Progenitor cell of endocrine pancreas (in vitro differentiated cells): ENCODE data around the gene TNFRSF9. TPM values are rescaled to one million over a fixed set of nuclear protein-coding genes. Genes with fewer than 3 reads are reported as not detected.

Experiments used
- DNase-seq: peaks from one replicate; pipeline ENCODE4 v3.0.0; 2021; ENCODE audit warnings: low spot score; ENCODE audit not compliant: unreplicated experiment
- H3K27ac Mint-ChIP-seq: 2 replicates; pipeline ENCODE4 v1.8.0; 2021; ENCODE audit warnings: mild to moderate bottlenecking, moderate library complexity, mixed read lengths
- H3K27me3 Mint-ChIP-seq: 2 replicates; pipeline ENCODE4 v1.8.0; 2021; ENCODE audit warnings: mixed read lengths
- H3K36me3 Mint-ChIP-seq: 2 replicates; pipeline ENCODE4 v1.8.0; 2022; ENCODE audit warnings: mixed read lengths; ENCODE audit not compliant: insufficient read depth
- H3K4me1 Mint-ChIP-seq: 2 replicates; pipeline ENCODE4 v1.8.0; 2021; ENCODE audit warnings: low read depth, mixed read lengths
- H3K4me3 Mint-ChIP-seq: 2 replicates; pipeline ENCODE4 v1.8.0; 2021; ENCODE audit warnings: low read depth, mild to moderate bottlenecking, moderate library complexity, mixed read lengths
- H3K9me3 Mint-ChIP-seq: 2 replicates; pipeline ENCODE4 v1.8.0; 2021; ENCODE audit warnings: low read depth, mixed read lengths
- total RNA-seq: library from RNA; stranded (reverse); gene quantifications from 2 replicates; pipeline ENCODE4 v1.2.1, GENCODE V29; 2021
- TF ChIP-seq, protein P1 (sequence below): fragments of 200-600 bp; sonication (generic); IDR thresholded peaks from one replicate; pipeline ENCODE4 v1.5.0; 2021; ENCODE audit warnings: antibody characterized with exemption, mild to moderate bottlenecking; ENCODE audit not compliant: unreplicated experiment

The TNFRSF9 gene
- total RNA-seq, 1 donor from 2014 or later, result 0.60 TPM

DNA sequence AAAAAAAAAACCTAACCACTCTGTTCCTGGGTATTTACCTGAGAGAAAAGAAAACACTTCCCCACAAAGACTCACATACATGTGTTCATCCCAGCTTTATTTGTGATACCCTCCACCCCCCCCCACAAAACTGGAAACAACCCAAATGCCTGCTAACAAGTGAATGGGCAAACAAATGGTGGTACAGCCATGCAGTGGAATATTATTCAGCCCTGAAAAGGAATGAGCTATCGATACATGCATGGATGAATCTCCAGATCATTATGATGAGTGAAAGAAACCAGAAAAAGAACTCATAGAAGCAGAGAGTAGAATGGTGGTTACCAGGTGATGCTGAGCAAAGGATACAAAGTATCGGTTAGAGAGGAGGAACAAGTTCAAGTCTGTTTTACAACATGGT is 49.8 kb downstream of the TNFRSF9 start:
- Mint-ChIP-seq H3K27ac (no peak overlapping the region), H3K9me3 (no peaks in the 10 kb centered on the region), H3K27me3 (peaks cover 11% of the 10 kb centered on the region), H3K36me3 (no peaks in the 10 kb centered on the region), H3K4me3 (no peak overlapping the region), H3K4me1 (no peaks in the 10 kb centered on the region)
- no peak for DNase-seq
- TF ChIP-seq, protein P1, sequence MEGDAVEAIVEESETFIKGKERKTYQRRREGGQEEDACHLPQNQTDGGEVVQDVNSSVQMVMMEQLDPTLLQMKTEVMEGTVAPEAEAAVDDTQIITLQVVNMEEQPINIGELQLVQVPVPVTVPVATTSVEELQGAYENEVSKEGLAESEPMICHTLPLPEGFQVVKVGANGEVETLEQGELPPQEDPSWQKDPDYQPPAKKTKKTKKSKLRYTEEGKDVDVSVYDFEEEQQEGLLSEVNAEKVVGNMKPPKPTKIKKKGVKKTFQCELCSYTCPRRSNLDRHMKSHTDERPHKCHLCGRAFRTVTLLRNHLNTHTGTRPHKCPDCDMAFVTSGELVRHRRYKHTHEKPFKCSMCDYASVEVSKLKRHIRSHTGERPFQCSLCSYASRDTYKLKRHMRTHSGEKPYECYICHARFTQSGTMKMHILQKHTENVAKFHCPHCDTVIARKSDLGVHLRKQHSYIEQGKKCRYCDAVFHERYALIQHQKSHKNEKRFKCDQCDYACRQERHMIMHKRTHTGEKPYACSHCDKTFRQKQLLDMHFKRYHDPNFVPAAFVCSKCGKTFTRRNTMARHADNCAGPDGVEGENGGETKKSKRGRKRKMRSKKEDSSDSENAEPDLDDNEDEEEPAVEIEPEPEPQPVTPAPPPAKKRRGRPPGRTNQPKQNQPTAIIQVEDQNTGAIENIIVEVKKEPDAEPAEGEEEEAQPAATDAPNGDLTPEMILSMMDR, result no peak

DNA sequence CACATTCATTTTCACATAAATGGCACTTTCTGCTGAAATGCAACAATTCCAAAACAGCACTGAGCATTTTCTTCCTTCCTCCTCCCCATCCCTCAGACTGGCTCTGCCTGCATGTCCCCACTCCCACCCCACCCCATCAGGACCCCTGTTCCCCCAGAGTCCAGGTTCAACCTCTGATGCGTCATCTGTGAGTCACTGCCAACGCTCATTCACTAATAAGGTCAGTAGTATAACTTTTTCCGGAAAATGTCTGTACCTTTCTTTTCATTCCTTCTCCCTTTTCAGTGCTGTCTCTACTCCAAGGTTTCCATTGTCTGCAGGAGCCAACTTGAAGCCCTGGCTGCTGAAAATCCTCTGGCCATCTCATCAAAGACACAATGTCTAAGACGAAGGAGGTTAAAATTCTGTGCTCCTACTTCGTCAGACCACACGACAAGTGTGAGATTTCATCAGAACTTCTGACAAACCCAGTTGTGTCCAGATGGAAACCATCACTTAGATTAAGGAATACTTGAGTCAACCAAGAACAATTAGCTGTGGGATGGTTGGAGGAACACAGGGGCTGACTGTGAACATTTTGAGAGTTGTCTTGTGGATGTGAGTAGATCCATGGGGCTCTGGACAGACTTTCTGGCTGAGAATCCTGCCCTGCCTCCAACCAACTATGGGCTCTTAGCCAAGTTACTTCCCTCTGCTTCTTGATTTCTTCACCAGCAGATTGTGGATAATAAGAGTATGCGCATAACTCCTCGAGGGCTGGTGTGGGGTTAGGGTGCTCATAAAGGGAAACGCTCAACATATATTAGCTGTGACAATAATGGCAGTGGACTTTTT is 52.2 kb downstream of the TNFRSF9 start:
- no peaks in the 10 kb centered on the region for H3K36me3 Mint-ChIP-seq
- H3K27ac Mint-ChIP-seq, result no peak overlapping the region

DNA sequence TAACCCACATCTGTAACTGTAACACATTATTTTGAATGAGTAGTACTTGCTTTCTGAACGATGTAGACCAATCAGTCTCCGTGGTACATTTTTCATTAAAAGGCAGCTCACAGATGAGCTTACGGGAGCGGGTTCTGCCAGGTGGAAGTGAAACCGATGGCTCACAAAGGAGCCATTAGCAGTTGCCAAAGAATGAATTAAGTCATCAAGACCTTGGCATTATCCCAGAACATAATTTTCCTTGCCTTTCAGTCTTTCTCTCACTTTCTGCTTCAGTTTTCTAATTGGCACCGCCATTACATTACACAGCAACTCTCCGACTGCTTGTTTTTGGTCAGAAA is 54.3 kb downstream of the TNFRSF9 start:
- Mint-ChIP-seq H3K36me3 (no peaks in the 10 kb centered on the region), H3K4me3 (no peak overlapping the region), H3K27ac (no peak overlapping the region), H3K4me1 (no peaks in the 10 kb centered on the region), H3K27me3 (peaks cover 18% of the 10 kb centered on the region), H3K9me3 (no peaks in the 10 kb centered on the region)
- no peak for DNase-seq
- TF ChIP-seq, protein P1, result no peak

More for the DNA sequence above, 52.2 kb downstream of the TNFRSF9 start:
- Mint-ChIP-seq H3K4me3 (no peak overlapping the region), H3K27me3 (peaks cover 18% of the 10 kb centered on the region), H3K9me3 (no peaks in the 10 kb centered on the region), H3K4me1 (no peaks in the 10 kb centered on the region)
- TF ChIP-seq, protein P1, result no peak
- DNase-seq, result no peak

DNA sequence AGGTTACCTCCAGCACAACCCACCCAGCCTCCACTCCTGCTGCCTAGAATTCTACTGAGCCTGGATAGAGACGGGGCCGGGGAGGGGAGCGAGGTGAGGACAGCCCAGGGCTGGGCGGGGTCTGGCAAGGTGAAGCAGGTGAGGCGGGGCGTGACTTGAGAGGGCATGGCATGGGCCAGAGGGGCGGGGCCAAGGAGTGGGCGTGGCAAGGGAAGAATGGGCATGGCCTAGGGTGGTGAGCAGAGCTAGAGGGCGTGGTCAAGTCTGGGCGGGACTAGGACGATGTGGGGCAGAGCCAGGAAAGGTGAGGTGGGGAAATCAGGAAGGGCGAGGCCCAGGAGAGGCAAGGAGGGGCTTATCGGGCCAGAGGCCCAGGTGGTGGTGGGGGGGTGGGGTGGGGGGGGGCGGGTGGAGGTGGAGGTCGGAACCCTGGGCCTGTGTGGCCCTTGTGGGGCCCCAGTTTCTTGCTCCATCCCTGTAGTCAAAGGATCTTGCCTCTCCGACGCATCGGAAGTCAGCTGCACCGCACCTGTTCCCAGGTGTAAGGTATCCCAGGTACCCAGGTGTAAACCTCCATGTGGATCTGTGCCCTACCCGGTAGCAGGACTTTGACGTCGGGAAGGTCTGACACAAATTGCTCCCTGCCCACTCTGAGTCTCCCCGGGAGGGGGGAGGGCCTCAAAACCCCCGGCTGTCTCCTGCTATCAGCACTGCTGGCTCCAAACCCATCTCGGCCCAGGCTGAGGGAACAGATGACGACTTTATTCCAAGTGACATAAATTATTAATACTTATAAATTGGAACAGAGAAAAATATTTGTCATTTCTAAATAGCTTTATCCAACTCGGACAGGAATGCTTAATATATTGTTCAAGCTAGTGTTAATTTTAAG is 54.9 kb downstream of the TNFRSF9 start:
- Mint-ChIP-seq H3K36me3 (no peaks in the 10 kb centered on the region), H3K4me3 (no peak overlapping the region), H3K27me3 (peaks cover 18% of the 10 kb centered on the region), H3K9me3 (no peaks in the 10 kb centered on the region), H3K4me1 (no peaks in the 10 kb centered on the region), H3K27ac (peak overlapping the region; percentile 42)
- no peak for DNase-seq
- TF ChIP-seq, protein P1, result no peak

DNA sequence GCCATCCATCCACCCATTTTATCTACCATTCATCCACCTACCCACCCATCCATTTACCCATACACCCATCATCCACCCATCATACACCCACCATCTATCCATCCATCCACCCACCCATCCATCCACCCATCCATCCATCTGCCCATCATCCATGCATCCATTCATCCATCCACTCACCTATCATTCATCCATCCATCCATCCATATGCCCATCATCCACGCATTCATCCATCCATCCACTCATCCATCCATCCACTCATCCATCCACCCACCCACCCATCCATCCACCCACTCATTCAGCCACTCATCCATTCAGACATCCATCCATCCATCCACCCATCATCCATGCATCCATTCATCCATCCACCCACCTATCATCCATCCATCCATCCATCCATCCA is 55.9 kb downstream of the TNFRSF9 start:
- no peaks in the 10 kb centered on the region for H3K4me1 Mint-ChIP-seq
- no peaks in the 10 kb centered on the region for H3K36me3 Mint-ChIP-seq
- DNase-seq, result no peak
- peaks cover 18% of the 10 kb centered on the region for H3K27me3 Mint-ChIP-seq
- no peak overlapping the region for H3K4me3 Mint-ChIP-seq
- H3K9me3 Mint-ChIP-seq, result no peaks in the 10 kb centered on the region
- H3K27ac Mint-ChIP-seq, result no peak overlapping the region
- TF ChIP-seq, protein P1, result no peak
